ENCODE data around the gene NT5C2. TPM values are rescaled to one million over a fixed set of nuclear protein-coding genes. Genes with fewer than 3 reads are reported as not detected.
A peak's percentile ranks its signal among the peaks of the same experiment; 100 is the strongest.

The NT5C2 gene
- total RNA-seq, 1 donor from 2014 or later = 55.0 TPM

DNA sequence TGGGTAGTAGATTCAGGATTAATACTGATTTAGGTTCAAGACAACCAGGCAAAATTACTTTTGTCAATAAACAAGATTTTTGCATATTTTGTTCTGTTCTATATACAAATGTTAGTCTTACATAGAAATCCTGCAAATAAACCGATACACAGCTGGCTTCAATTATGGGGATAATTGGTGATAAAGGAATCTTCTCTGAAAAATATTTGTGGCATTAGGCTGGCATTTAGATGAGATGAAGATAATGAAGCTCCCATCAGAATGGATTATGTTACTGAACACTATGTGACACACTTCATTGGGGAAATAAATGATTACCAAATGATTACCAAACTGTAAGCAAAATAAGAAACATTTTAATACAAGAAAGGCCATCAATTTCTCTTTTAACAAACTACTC, 65.8 kb downstream of the NT5C2 start:
- H3K27ac ChIP-seq (replicated peaks) = no peak overlapping the region
- peaks cover 41% of the 10 kb centered on the region for H3K4me1 ChIP-seq
- TF ChIP-seq, protein P1, sequence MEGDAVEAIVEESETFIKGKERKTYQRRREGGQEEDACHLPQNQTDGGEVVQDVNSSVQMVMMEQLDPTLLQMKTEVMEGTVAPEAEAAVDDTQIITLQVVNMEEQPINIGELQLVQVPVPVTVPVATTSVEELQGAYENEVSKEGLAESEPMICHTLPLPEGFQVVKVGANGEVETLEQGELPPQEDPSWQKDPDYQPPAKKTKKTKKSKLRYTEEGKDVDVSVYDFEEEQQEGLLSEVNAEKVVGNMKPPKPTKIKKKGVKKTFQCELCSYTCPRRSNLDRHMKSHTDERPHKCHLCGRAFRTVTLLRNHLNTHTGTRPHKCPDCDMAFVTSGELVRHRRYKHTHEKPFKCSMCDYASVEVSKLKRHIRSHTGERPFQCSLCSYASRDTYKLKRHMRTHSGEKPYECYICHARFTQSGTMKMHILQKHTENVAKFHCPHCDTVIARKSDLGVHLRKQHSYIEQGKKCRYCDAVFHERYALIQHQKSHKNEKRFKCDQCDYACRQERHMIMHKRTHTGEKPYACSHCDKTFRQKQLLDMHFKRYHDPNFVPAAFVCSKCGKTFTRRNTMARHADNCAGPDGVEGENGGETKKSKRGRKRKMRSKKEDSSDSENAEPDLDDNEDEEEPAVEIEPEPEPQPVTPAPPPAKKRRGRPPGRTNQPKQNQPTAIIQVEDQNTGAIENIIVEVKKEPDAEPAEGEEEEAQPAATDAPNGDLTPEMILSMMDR (IDR thresholded peaks at IDR 0.05; ENCODE audit: borderline replicate concordance) = no peak
- no peak for DNase-seq
- H3K4me3 ChIP-seq = no peak overlapping the region
- peaks cover 19% of the 10 kb centered on the region for H3K36me3 ChIP-seq
- intact Hi-C loops (cut with micrococcal nuclease) = no loop called here
- no peaks in the 10 kb centered on the region for H3K27me3 ChIP-seq (ENCODE audit: low read depth)
- no peaks in the 10 kb centered on the region for H3K9me3 ChIP-seq (replicated peaks)

DNA sequence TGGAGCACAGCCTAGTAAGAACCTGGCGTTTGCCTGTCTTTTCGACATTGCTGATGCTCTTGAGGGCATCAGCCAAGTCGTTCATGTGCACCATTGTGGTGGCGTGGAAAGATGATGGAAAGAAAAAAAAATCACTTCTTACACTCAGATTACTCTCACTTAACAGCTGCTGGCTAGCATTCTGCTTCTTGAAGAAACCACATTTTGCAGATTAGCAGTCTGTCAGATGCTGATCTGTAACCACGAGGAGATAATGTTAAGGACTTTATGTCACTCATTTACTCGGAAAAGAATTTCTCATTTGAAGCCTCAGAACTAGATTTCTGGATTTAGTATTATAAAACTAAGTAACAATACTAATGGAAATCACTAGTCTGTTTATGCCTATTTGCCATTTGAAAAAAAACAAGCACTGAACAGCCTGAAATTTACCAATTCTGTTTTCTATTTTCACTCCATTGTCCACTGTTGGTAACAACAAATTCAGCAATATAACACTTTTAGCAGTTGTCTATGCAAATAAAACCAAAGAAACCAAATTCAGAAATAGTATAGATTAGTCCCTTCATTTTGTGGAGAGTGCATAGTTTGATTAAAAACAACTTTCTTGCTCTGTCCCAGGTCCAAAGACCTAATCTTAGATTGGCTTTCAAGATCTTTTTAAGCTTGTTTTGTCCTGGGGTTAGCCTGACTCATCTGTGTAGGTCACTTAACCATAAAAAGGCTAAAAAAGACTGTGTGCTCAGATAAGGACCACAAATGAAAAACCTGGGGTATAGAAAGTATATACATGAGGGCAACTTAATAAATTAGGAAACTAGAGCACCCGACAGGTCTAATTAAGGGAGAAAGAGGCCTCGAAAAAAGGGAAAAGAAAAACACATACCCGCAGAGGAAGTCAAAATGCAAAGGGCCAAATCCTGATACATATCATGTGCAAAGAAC, 67.5 kb downstream of the NT5C2 start:
- Histone ChIP-seq H3K9me3 (replicated peaks) (no peaks in the 10 kb centered on the region), H3K36me3 (peaks cover 10% of the 10 kb centered on the region), H3K27ac (replicated peaks) (no peak overlapping the region), H3K27me3 (ENCODE audit: low read depth) (no peaks in the 10 kb centered on the region), H3K4me3 (no peak overlapping the region), H3K4me1 (peaks cover 56% of the 10 kb centered on the region)
- TF ChIP-seq, protein P1 (IDR thresholded peaks at IDR 0.05; ENCODE audit: borderline replicate concordance) = no peak
- intact Hi-C loops (cut with micrococcal nuclease) = no loop called here
- DNase-seq = no peak

DNA sequence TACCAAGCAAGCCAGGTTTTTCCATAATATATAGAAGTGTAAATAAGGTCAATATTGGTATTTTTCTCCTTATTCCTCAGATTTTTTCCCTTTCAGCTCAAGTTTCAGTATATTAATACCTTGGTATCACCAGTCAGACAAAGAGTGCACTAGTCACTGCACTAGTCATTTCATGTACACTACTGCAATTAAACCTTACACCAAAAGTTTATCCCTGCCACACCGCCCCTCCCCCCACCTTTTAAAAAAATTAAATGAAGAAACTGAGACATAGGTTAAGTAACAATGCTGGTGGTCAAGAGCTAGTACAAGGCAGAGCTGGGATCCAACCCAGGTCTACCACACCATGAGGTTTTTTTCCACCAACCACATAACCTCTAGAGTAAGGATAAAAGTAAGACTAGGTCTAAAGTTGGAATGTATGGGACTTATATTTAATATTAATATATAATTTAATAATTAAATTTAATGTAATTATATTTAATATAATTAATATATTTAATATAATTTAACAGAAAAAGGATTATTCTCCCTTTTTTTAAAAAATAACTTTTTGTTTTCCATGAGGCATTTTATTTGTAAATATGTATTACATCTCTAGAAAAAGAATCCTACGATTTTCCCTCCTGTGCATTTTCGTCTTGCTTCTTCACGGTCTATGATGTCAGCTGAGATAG, 68.5 kb downstream of the NT5C2 start:
- Histone ChIP-seq H3K36me3 (peaks cover 10% of the 10 kb centered on the region), H3K27me3 (ENCODE audit: low read depth) (no peaks in the 10 kb centered on the region), H3K4me3 (no peak overlapping the region), H3K27ac (replicated peaks) (peak overlapping the region; percentile 66), H3K4me1 (peaks cover 67% of the 10 kb centered on the region), H3K9me3 (replicated peaks) (no peaks in the 10 kb centered on the region)
- no peak for DNase-seq
- TF ChIP-seq, protein P1 (IDR thresholded peaks at IDR 0.05; ENCODE audit: borderline replicate concordance) = no peak
- intact Hi-C loops (cut with micrococcal nuclease) = no loop called here

DNA sequence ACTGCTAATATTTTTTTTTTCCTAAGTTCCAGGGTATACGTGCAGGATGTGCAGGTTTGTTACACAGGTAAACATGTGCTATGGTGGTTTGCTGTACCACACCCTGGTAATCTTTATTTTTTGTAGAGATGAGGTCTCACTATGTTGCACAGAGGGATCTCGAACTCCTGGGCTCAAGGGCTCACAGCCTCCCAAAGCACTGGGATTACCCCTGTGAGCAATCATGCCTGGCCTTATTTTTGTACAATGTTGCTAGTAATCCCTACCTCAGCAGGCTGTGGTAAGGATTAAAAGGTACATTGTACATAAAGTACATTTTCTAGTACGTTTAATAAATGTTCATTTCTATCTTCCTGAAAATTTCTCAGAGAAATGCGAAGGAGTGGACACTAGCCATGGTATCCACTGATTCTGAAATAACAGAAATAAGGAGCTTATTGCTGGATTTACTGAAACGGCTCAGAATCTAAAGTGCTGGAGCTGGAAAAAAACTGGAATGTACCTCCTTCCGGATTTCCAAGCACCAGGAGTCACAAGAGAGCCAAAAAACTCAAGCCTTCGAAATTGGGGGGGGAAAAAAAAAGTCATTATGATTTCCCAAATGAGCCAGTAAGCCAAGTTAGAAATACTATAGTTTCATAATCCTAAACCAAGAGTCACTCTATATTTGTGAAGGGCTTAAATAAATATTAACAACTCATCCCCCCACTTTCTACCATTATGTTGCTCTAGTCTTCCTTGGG, 69.6 kb downstream of the NT5C2 start:
- TF ChIP-seq, protein P1 (IDR thresholded peaks at IDR 0.05; ENCODE audit: borderline replicate concordance) = no peak
- intact Hi-C loops (cut with micrococcal nuclease) = no loop called here
- DNase-seq = no peak

More for the DNA sequence above, 69.6 kb downstream of the NT5C2 start:
- Histone ChIP-seq H3K9me3 (replicated peaks) (no peaks in the 10 kb centered on the region), H3K27ac (replicated peaks) (peak overlapping the region; percentile 66), H3K36me3 (peaks cover 10% of the 10 kb centered on the region), H3K4me1 (peaks cover 78% of the 10 kb centered on the region), H3K27me3 (ENCODE audit: low read depth) (no peaks in the 10 kb centered on the region), H3K4me3 (no peak overlapping the region)
